Peyer's patch (tissue), 4 donors: ENCODE data around the gene TCAP.

Experiments used
- CTCF ChIP-seq, 6 experiments: fragments of 450-650 bp in 4 of 6; fragments of 200-600 bp in 2 of 6; sonication (generic) in 1 of 6; IDR thresholded peaks; one replicate each; pipeline ENCODE4 v1.5.1; 2017 to 2019; ENCODE audit warnings: antibody characterized with exemption in 6 of 6, mild to moderate bottlenecking in 3 of 6, moderate library complexity in 1 of 6
- POLR2A ChIP-seq, 2 donors: fragments of 450-650 bp; IDR thresholded peaks; one replicate each; pipeline ENCODE4 v1.5.1; 2017; ENCODE audit warnings: antibody characterized with exemption in 2 of 2, mild to moderate bottlenecking in 2 of 2, moderate library complexity in 2 of 2

- TF ChIP-seq POLR2A (IDR thresholded peaks at IDR 0.05) (no peak), CTCF (IDR thresholded peaks at IDR 0.05) (no peak)
These were observed 26.8 kb upstream of the TCAP start for GRCh38 chr17:39638317-39638716.
